SU-DHL-6 (cell line): Measurements from ENCODE around the gene ZRANB3.

Experiments
- EZH2phosphoT487 ChIP-seq: fragments of 200-600 bp; sonication (generic), shearing (Covaris generic); conservative IDR thresholded peaks from 2 replicates; pipeline ENCODE4 v1.6.1; 2018; ENCODE audit warnings: mild to moderate bottlenecking, antibody characterized with exemption, low read length, moderate library complexity, mixed read lengths
- TF ChIP-seq, protein P1 (sequence below): fragments of 200-600 bp; sonication (generic); IDR thresholded peaks from one replicate; pipeline ENCODE4 v1.5.1; 2017; ENCODE audit warnings: antibody characterized with exemption, mild to moderate bottlenecking, low read length, moderate library complexity; ENCODE audit not compliant: insufficient read depth, poor library complexity, severe bottlenecking

DNA sequence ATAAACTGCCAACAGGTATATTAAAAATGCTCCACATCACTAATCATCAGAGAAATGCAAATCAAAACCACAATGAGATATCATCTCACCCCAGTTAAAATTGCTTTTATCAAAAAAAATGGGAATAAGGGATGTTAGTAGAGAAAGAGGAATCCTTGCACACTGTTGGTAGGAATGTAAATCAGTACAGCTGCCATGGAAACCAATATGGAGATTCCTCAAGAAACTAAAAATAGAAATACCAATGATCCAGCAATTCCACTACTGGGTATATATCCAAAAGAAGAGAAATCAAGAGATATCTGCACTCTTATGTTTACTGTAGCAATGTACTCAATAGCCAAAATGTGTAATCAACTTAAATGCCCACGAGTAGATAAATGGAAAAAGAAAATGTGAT lies 40.6 kb downstream of the ZRANB3 start:
- TF ChIP-seq, protein P1, sequence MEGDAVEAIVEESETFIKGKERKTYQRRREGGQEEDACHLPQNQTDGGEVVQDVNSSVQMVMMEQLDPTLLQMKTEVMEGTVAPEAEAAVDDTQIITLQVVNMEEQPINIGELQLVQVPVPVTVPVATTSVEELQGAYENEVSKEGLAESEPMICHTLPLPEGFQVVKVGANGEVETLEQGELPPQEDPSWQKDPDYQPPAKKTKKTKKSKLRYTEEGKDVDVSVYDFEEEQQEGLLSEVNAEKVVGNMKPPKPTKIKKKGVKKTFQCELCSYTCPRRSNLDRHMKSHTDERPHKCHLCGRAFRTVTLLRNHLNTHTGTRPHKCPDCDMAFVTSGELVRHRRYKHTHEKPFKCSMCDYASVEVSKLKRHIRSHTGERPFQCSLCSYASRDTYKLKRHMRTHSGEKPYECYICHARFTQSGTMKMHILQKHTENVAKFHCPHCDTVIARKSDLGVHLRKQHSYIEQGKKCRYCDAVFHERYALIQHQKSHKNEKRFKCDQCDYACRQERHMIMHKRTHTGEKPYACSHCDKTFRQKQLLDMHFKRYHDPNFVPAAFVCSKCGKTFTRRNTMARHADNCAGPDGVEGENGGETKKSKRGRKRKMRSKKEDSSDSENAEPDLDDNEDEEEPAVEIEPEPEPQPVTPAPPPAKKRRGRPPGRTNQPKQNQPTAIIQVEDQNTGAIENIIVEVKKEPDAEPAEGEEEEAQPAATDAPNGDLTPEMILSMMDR, result no peak
- TF ChIP-seq EZH2phosphoT487, result no peak
